Liver (tissue), 9 donors: ENCODE measurements around the gene BCL2. TPM values are rescaled to one million over a fixed set of nuclear protein-coding genes. Genes with fewer than 3 reads are reported as not detected.

ENCODE experiments used
- DNase-seq: peaks from one replicate; pipeline ENCODE4 v3.0.0-alpha.2; 2017; ENCODE audit warnings: low spot score
- H3K27ac ChIP-seq, 2 donors: one replicate each; pipeline ENCODE4 v1.7.0; 2013; ENCODE audit warnings: inconsistent platforms in 2 of 2, low read length in 2 of 2, control low read depth in 1 of 2, low read depth in 1 of 2, mild to moderate bottlenecking in 1 of 2
- H3K27me3 ChIP-seq, 4 donors: one replicate each; pipeline versions ENCODE4 v1.6.1 to v1.7.0; 2013; ENCODE audit warnings: low read length in 3 of 4, inconsistent platforms in 1 of 4, mild to moderate bottlenecking in 1 of 4, moderate library complexity in 1 of 4; ENCODE audit not compliant: control insufficient read depth in 4 of 4, insufficient read depth in 4 of 4
- H3K36me3 ChIP-seq, 4 donors: one replicate each; pipeline versions ENCODE4 v1.6.1 to v1.7.0; 2013; ENCODE audit warnings: low read length in 3 of 4, mild to moderate bottlenecking in 3 of 4, low read depth in 1 of 4, moderate library complexity in 1 of 4; ENCODE audit not compliant: control insufficient read depth in 4 of 4, insufficient read depth in 3 of 4
- H3K4me1 ChIP-seq, 4 donors: one replicate each; pipeline versions ENCODE4 v1.6.1 to v1.7.0; 2013; ENCODE audit warnings: low read length in 3 of 4, mild to moderate bottlenecking in 3 of 4, moderate library complexity in 1 of 4; ENCODE audit not compliant: control insufficient read depth in 4 of 4, insufficient read depth in 4 of 4
- H3K4me3 ChIP-seq, 3 donors: one replicate each; pipeline versions ENCODE4 v1.6.1 to v1.7.0; 2013; ENCODE audit warnings: low read length in 3 of 3, control low read depth in 1 of 3, low read depth in 1 of 3, mild to moderate bottlenecking in 1 of 3
- H3K9ac ChIP-seq, 2 donors: one replicate each; pipeline ENCODE4 v1.7.0; 2013; ENCODE audit warnings: low read length in 2 of 2, mild to moderate bottlenecking in 2 of 2, moderate library complexity in 2 of 2, control low read depth in 1 of 2, low read depth in 1 of 2
- H3K9me3 ChIP-seq, 4 donors: one replicate each; pipeline versions ENCODE4 v1.6.1 to v1.7.0; 2013; ENCODE audit warnings: low read length in 3 of 4; ENCODE audit not compliant: control insufficient read depth in 4 of 4
- CTCF ChIP-seq: fragments of 150-350 bp; IDR thresholded peaks from 2 replicates; pipeline ENCODE4 v1.5.1; 2017; ENCODE audit warnings: improper control_type of control experiment, low read depth, low read length; ENCODE audit not compliant: missing input control
- FOXA1 ChIP-seq: IDR thresholded peaks from 2 replicates; pipeline ENCODE4 v1.6.1; 2016; ENCODE audit warnings: antibody characterized with exemption
- HNF4A ChIP-seq, 2 donors: conservative IDR thresholded peaks; 2 replicates each; pipeline ENCODE4 v1.6.1; 2016; ENCODE audit warnings: antibody characterized with exemption in 2 of 2, mild to moderate bottlenecking in 2 of 2
- HNF4G ChIP-seq: IDR thresholded peaks from 2 replicates; pipeline ENCODE4 v1.6.1; 2016; ENCODE audit warnings: antibody characterized with exemption
- JUND ChIP-seq, 2 donors: IDR thresholded peaks; 2 replicates each; pipeline ENCODE4 v1.6.1; 2016; ENCODE audit warnings: antibody characterized with exemption in 2 of 2
- SP1 ChIP-seq: IDR thresholded peaks from 2 replicates; pipeline ENCODE4 v1.6.1; 2018; ENCODE audit warnings: antibody characterized with exemption, mild to moderate bottlenecking
- TAF1 ChIP-seq: conservative IDR thresholded peaks from 2 replicates; pipeline ENCODE4 v1.6.1; 2016; ENCODE audit warnings: antibody characterized with exemption, mild to moderate bottlenecking
- WGBS: extraction: QIAGEN DNeasy Blood & Tissue Kit; methylation state at CpG from one replicate; pipeline ENCODE4 v1.1.7; 2013; 5-methylcytosine and 5-hydroxymethylcytosine counted together
- polyA plus RNA-seq, 2 donors: library from polyadenylated mRNA; stranded (reverse) in 1 of 2; unstranded in 1 of 2; fragments of 200-250 nt in 1 of 2; fragments of >200 nt in 1 of 2; fragmentation: Nextera tagmentation in 1 of 2; extraction: Ambion mirVana in 1 of 2; gene quantifications; one replicate each; pipeline versions ENCODE4 v1.2.1 to v1.2.3, GENCODE V29; 2013 to 2015
- total RNA-seq, 2 donors: library from RNA; depleted of rRNA; stranded (reverse); fragments of >200 nt; gene quantifications; one replicate each; pipeline ENCODE4 v1.2.3, GENCODE V29; 2014
- TF ChIP-seq, protein P1 (sequence below): IDR thresholded peaks from 2 replicates; pipeline ENCODE4 v1.6.1; 2016; ENCODE audit warnings: antibody characterized with exemption
- TF ChIP-seq, protein P2 (sequence below): IDR thresholded peaks from 2 replicates; pipeline ENCODE4 v1.6.1; 2016; ENCODE audit warnings: antibody characterized with exemption, mild to moderate bottlenecking
- donor health status: healthy.
- donor health status: healthy.
- donor health status: healthy.
- donor health status: healthy.
- donor health status: healthy.

The BCL2 gene
- total and polyA plus RNA-seq, 4 donors: 0.40 to 3.9 (median 1.4) TPM

- Histone ChIP-seq H3K9ac (no peak overlapping the region), H3K9me3 (no peaks in the 10 kb centered on the region), H3K36me3 (no peaks in the 10 kb centered on the region), H3K27ac (no peak overlapping the region), H3K4me1 (peaks cover 1 to 18% (median 8%) of the 10 kb centered on the region in 4 donors), H3K4me3 (no peak overlapping the region), H3K27me3 (no peaks in the 10 kb centered on the region)
- 81% methylated on average over 8 of the region's 8 CpGs for WGBS
- TF ChIP-seq HNF4A (conservative IDR thresholded peaks at IDR 0.05): no peak
- TF ChIP-seq CTCF: no peak
- TF ChIP-seq, protein P1, sequence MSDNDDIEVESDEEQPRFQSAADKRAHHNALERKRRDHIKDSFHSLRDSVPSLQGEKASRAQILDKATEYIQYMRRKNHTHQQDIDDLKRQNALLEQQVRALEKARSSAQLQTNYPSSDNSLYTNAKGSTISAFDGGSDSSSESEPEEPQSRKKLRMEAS: no peak
- no peak for TF ChIP-seq HNF4G
- TF ChIP-seq SP1: no peak
- TF ChIP-seq, protein P2, sequence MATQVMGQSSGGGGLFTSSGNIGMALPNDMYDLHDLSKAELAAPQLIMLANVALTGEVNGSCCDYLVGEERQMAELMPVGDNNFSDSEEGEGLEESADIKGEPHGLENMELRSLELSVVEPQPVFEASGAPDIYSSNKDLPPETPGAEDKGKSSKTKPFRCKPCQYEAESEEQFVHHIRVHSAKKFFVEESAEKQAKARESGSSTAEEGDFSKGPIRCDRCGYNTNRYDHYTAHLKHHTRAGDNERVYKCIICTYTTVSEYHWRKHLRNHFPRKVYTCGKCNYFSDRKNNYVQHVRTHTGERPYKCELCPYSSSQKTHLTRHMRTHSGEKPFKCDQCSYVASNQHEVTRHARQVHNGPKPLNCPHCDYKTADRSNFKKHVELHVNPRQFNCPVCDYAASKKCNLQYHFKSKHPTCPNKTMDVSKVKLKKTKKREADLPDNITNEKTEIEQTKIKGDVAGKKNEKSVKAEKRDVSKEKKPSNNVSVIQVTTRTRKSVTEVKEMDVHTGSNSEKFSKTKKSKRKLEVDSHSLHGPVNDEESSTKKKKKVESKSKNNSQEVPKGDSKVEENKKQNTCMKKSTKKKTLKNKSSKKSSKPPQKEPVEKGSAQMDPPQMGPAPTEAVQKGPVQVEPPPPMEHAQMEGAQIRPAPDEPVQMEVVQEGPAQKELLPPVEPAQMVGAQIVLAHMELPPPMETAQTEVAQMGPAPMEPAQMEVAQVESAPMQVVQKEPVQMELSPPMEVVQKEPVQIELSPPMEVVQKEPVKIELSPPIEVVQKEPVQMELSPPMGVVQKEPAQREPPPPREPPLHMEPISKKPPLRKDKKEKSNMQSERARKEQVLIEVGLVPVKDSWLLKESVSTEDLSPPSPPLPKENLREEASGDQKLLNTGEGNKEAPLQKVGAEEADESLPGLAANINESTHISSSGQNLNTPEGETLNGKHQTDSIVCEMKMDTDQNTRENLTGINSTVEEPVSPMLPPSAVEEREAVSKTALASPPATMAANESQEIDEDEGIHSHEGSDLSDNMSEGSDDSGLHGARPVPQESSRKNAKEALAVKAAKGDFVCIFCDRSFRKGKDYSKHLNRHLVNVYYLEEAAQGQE: no peak
- DNase-seq: no peak
Observed at GRCh38 chr18:63240531-63241316, 78.8 kb downstream of the BCL2 start.

- H3K36me3 ChIP-seq: no peaks in the 10 kb centered on the region
- H3K4me3 ChIP-seq: no peak overlapping the region
- no peak for TF ChIP-seq JUND (IDR thresholded peaks at IDR 0.05)
- TF ChIP-seq FOXA1: no peak
- TF ChIP-seq, protein P1: no peak
- TF ChIP-seq TAF1: no peak
- peaks cover 1 to 18% (median 8%) of the 10 kb centered on the region in 4 donors for H3K4me1 ChIP-seq
- no peak overlapping the region for H3K9ac ChIP-seq
- peak overlapping the region in 1 of 2 donors; percentile 58 for H3K27ac ChIP-seq
- DNase-seq: no peak
- H3K27me3 ChIP-seq: no peaks in the 10 kb centered on the region
- H3K9me3 ChIP-seq: no peaks in the 10 kb centered on the region
- WGBS: 93% methylated on average over 9 of the region's 9 CpGs
Observed at GRCh38 chr18:63238693-63239075, 80.9 kb downstream of the BCL2 start.
